OCI-LY7 (cell line): Measurements from ENCODE around the gene C19orf18. TPM values are rescaled to one million over a fixed set of nuclear protein-coding genes. Genes with fewer than 3 reads are reported as not detected.
"Not testable (repeated sequence)": the region's sequence is repeated elsewhere in the genome, so short reads cannot be mapped to it uniquely, and the experiment has no call there.

Experiments used
- BruUV-seq: library from RNA; stranded (reverse); fragments of 400-500 nt; replicated peaks from 2 replicates; lab custom pipeline; 2021; lab: Mats Ljungman, UMichigan
- CTCF ChIA-PET: fragments of 300-600 bp; sonication (Branson Sonifier 250); formaldehyde crosslinking; loops from one replicate; lab custom pipeline; 2022; ENCODE audit warnings: antibody characterized with exemption; ENCODE audit not compliant: unreplicated experiment; lab: Charles Lee
- POLR2A ChIA-PET: fragments of 300-600 bp; sonication (Branson Sonifier 250); formaldehyde crosslinking; loops from one replicate; lab custom pipeline; 2022; ENCODE audit warnings: antibody characterized with exemption; lab: Charles Lee
- DNase-seq: peaks from one replicate; pipeline ENCODE4 v3.0.0-alpha.2; 2015; ENCODE audit warnings: low spot score
- H2AFZ ChIP-seq: fragments of 200-600 bp; sonication (generic), shearing (Covaris generic); 2 replicates; pipeline ENCODE4 v1.6.1; 2014; ENCODE audit warnings: mild to moderate bottlenecking, antibody characterized with exemption, low read length, moderate library complexity
- H3K27ac ChIP-seq: fragments of 200-600 bp; sonication (generic); 2 replicates; pipeline ENCODE4 v1.5.1; 2014; ENCODE audit warnings: mixed run types, low read depth, mild to moderate bottlenecking, moderate library complexity, low read length, inconsistent platforms; ENCODE audit not compliant: poor library complexity, severe bottlenecking
- H3K36me3 ChIP-seq: fragments of 200-600 bp; sonication (generic); 2 replicates; pipeline ENCODE4 v1.6.1; 2014; ENCODE audit warnings: mild to moderate bottlenecking, antibody characterized with exemption, low read length, moderate library complexity, mixed read lengths; ENCODE audit not compliant: insufficient read depth
- H3K4me1 ChIP-seq: fragments of 200-600 bp; sonication (generic); 2 replicates; pipeline ENCODE4 v1.5.1; 2014; ENCODE audit warnings: mild to moderate bottlenecking, low read length; ENCODE audit not compliant: insufficient read depth, poor library complexity, severe bottlenecking
- H3K4me2 ChIP-seq: fragments of 200-600 bp; sonication (generic); 2 replicates; pipeline ENCODE4 v1.6.1; 2014; ENCODE audit warnings: mild to moderate bottlenecking, low read length
- H3K4me3 ChIP-seq: fragments of 200-600 bp; sonication (generic); 2 replicates; pipeline ENCODE4 v1.5.1; 2014; ENCODE audit warnings: mild to moderate bottlenecking, low read depth, low read length; ENCODE audit not compliant: poor library complexity, severe bottlenecking
- H3K79me2 ChIP-seq: fragments of 200-600 bp; sonication (generic); 2 replicates; pipeline ENCODE4 v1.6.1; 2016; ENCODE audit warnings: low read depth, mild to moderate bottlenecking, low read length, moderate library complexity, mixed read lengths; ENCODE audit not compliant: insufficient read depth
- H3K9me2 ChIP-seq: fragments of 200-600 bp; sonication (generic); 2 replicates; pipeline ENCODE4 v1.6.1; 2016; ENCODE audit warnings: mild to moderate bottlenecking, low read length, mixed read lengths; ENCODE audit not compliant: insufficient read depth
- H3K9me3 ChIP-seq: fragments of 200-600 bp; sonication (generic); 2 replicates; pipeline ENCODE4 v1.6.1; 2014; ENCODE audit warnings: mild to moderate bottlenecking, mixed run types, low read length, mixed read lengths
- H4K20me1 ChIP-seq: fragments of 200-600 bp; sonication (generic); 2 replicates; pipeline ENCODE4 v1.6.1; 2014; ENCODE audit warnings: mild to moderate bottlenecking, antibody characterized with exemption, low read length, moderate library complexity, mixed read lengths; ENCODE audit not compliant: insufficient read depth
- CTCF ChIP-seq: fragments of 200-600 bp; sonication (generic); conservative IDR thresholded peaks from 2 replicates; pipeline ENCODE4 v1.5.1; 2014; ENCODE audit warnings: mild to moderate bottlenecking, antibody characterized with exemption, low read length, moderate library complexity, mixed read lengths
- EZH2phosphoT487 ChIP-seq: fragments of 200-600 bp; sonication (generic); IDR thresholded peaks from 2 replicates; pipeline ENCODE4 v1.6.1; 2018; ENCODE audit warnings: low read depth, borderline replicate concordance, mild to moderate bottlenecking, mixed run types, antibody characterized with exemption, low read length, moderate library complexity, mixed read lengths
- intact Hi-C: fragments of 100-400 bp; cut with micrococcal nuclease; formaldehyde crosslinking; loops from one replicate; pipeline ENCODE4 v1.10.0; 2022; ENCODE audit not compliant: unreplicated experiment
- total RNA-seq, 2 experiments: library from RNA; depleted of rRNA in 1 of 2; stranded (reverse); fragments of >200 nt in 1 of 2; shearing (Covaris generic) in 1 of 2; gene quantifications; 2 replicates each; pipeline ENCODE4 v1.2.3, GENCODE V29; 2014 to 2022

Gene C19orf18
- total RNA-seq, 2 experiments from 2014 or later = not detected

DNA sequence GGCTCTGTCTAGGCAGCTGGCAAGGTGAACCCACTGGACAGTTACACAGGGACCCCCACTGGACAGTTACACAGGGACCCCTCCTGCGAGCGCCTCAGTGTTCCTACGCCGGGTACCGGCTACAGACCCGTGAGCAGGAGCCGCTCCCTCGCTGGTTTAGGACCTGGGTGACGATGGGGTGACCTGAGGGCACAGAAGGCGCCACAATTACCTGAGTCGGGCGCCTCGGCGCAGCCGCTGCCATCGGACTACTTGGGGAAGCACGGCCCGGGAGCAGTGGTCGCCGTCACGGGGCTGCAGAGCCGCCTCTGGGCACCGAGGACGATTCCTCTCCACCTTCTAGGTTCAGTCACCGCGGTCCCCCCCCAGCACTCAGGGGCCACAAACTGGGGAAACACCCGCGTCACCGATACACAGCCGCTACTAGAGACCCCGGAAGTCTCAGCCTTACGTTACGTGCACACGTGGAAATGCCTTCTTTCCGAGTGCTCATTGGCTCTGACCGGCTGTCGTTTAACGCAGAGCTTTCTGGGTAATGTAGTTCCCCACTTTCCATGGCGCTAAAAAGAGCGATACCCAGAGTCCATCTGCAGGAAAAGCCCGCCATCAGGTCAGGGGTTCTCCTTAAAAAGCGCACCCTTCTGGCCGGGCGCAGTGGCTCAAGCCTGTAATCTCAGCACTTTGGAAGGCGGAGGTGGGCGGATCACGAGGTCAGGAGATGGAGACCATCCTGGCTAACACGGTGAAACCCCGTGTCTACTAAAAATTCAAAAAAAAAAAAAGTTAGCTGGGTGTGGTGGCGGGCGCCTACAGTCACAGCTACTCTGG is 58.0 kb downstream of the C19orf18 start, which contains the start of gene ZNF417:
Gene ZNF417, minus strand, starts transcription at position 425 of the 828 bp plus-strand sequence. Its CDS starts 181 bp downstream, at position 244.
- peak; percentile 57 for TF ChIP-seq CTCF
- peak within 1 kb of the TSS; percentile 31; the same call in 1 of the 2 replicates for H2AFZ ChIP-seq
- intact Hi-C loops = not testable (repeated sequence)

GRCh38 chr19:57914531-57914930 is 59.8 kb downstream of the C19orf18 start:
- no peak for TF ChIP-seq EZH2phosphoT487
- TF ChIP-seq CTCF = no peak
- no peak overlapping the region for H2AFZ ChIP-seq
- H3K79me2 ChIP-seq = peaks cover 6% of the 10 kb centered on the region; the same call in 1 of the 2 replicates
- intact Hi-C loops = no loop called here
- no peaks in the 10 kb centered on the region for H4K20me1 ChIP-seq
- no peak for DNase-seq
- no peak overlapping the region for H3K27ac ChIP-seq
- BruUV-seq = no TSS peak
- H3K36me3 ChIP-seq = peaks cover 9% of the 10 kb centered on the region
- H3K9me3 ChIP-seq = 0 out of 2 replicates have a peak, but pooled peaks cover 9% of the 10 kb centered on the region
- ChIA-PET POLR2A (interaction anchor here (0.6 kb wide), 1 partner anchor 370 kb away, joined by 4 read pairs; no protein-coding TSS in a partner anchor), CTCF (no interaction called here)
- H3K4me3 ChIP-seq = no peak overlapping the region
- no peaks in the 10 kb centered on the region for H3K4me1 ChIP-seq
- peak overlapping the region; percentile 23; the same call in 1 of the 2 replicates for H3K4me2 ChIP-seq
- no peaks in the 10 kb centered on the region for H3K9me2 ChIP-seq

More for the DNA sequence above, 58.0 kb downstream of the C19orf18 start, which contains the start of gene ZNF417:
- H3K9me2 ChIP-seq, H3K9me3 ChIP-seq, H3K4me1 ChIP-seq, H3K27ac ChIP-seq, H3K79me2 ChIP-seq, CTCF ChIA-PET, H3K36me3 ChIP-seq, H4K20me1 ChIP-seq: not testable (repeated sequence)
- Histone ChIP-seq H3K4me2 (peak within 1 kb of the TSS; percentile 73), H3K4me3 (peak within 1 kb of the TSS; percentile 78)
- POLR2A ChIA-PET = interaction anchor here (1.1 kb wide), 1 partner anchor 30 kb away, joined by 3 read pairs; no protein-coding TSS in a partner anchor
- TSS peak; percentile 74 for BruUV-seq
- DNase-seq = peak; percentile 95

Other genes with a start within 250 kb of the C19orf18 start
- gene ZNF671, start 246.9 kb downstream of the C19orf18 start, total RNA-seq (2014; rRNA removed; shearing (Covaris generic)) = 9.2 and 10.8 TPM in 2 replicates
- gene ZNF671, start 246.9 kb downstream of the C19orf18 start, total RNA-seq (2022) = 9.8 and 11.4 TPM in 2 replicates
- 17.3 and 36.0 TPM in 2 replicates for gene ZNF776, start 227.7 kb downstream of the C19orf18 start, total RNA-seq (2014; rRNA removed; shearing (Covaris generic))
- gene ZNF776, start 227.7 kb downstream of the C19orf18 start, total RNA-seq (2022) = 19.6 and 20.6 TPM in 2 replicates
- 19.7 and 21.6 TPM in 2 replicates for gene ZNF586, start 204.9 kb downstream of the C19orf18 start, total RNA-seq (2014; rRNA removed; shearing (Covaris generic))
- gene ZNF586, start 204.9 kb downstream of the C19orf18 start, total RNA-seq (2022) = 23.8 and 25.2 TPM in 2 replicates
- gene ZNF552, start 159.6 kb downstream of the C19orf18 start, total RNA-seq (2014; rRNA removed; shearing (Covaris generic)) = 8.6 and 10.2 TPM in 2 replicates
- 11.4 and 12.5 TPM in 2 replicates for gene ZNF552, start 159.6 kb downstream of the C19orf18 start, total RNA-seq (2022)
- gene ZNF587B, start 144.2 kb downstream of the C19orf18 start, total RNA-seq (2014; rRNA removed; shearing (Covaris generic)) = 19.8 and 20.2 TPM in 2 replicates
- 24.6 and 25.8 TPM in 2 replicates for gene ZNF587B, start 144.2 kb downstream of the C19orf18 start, total RNA-seq (2022)
- 22.7 and 25.0 TPM in 2 replicates for gene ZNF587, start 124.7 kb downstream of the C19orf18 start, total RNA-seq (2014; rRNA removed; shearing (Covaris generic))
- 45.9 and 52.5 TPM in 2 replicates for gene ZNF587, start 124.7 kb downstream of the C19orf18 start, total RNA-seq (2022)
- gene ZNF814, start 85.5 kb downstream of the C19orf18 start, total RNA-seq (2014; rRNA removed; shearing (Covaris generic)) = 27.4 and 30.4 TPM in 2 replicates
- 42.6 and 50.1 TPM in 2 replicates for gene ZNF814, start 85.5 kb downstream of the C19orf18 start, total RNA-seq (2022)
- gene ZNF417, start 57.9 kb downstream of the C19orf18 start, total RNA-seq (2014; rRNA removed; shearing (Covaris generic)) = 21.4 and 28.6 TPM in 2 replicates
- gene ZNF417, start 57.9 kb downstream of the C19orf18 start, total RNA-seq (2022) = 20.6 and 24.0 TPM in 2 replicates
- 0.57 and 2.1 TPM in 2 replicates for gene ZNF418, start 39.1 kb downstream of the C19orf18 start, total RNA-seq (2014; rRNA removed; shearing (Covaris generic))
- gene ZNF418, start 39.1 kb downstream of the C19orf18 start, total RNA-seq (2022) = 1.5 and 1.7 TPM in 2 replicates
- 4.6 and 5.7 TPM in 2 replicates for gene ZNF256, start 26.8 kb downstream of the C19orf18 start, total RNA-seq (2014; rRNA removed; shearing (Covaris generic))
- 9.0 and 13.6 TPM in 2 replicates for gene ZNF256, start 26.8 kb downstream of the C19orf18 start, total RNA-seq (2022)
- 1.3 and 2.1 TPM in 2 replicates for gene ZNF606, start 28.3 kb upstream of the C19orf18 start, total RNA-seq (2014; rRNA removed; shearing (Covaris generic))
- gene ZNF606, start 28.3 kb upstream of the C19orf18 start, total RNA-seq (2022) = 3.2 and 4.3 TPM in 2 replicates
- not detected in 2 replicates for gene ZSCAN1, start 59.5 kb upstream of the C19orf18 start, total RNA-seq (2014; rRNA removed; shearing (Covaris generic))
- not detected in 2 replicates for gene ZSCAN1, start 59.5 kb upstream of the C19orf18 start, total RNA-seq (2022)
- not detected in 2 replicates for gene ZNF135, start 84.7 kb upstream of the C19orf18 start, total RNA-seq (2014; rRNA removed; shearing (Covaris generic))
- not detected in 2 replicates for gene ZNF135, start 84.7 kb upstream of the C19orf18 start, total RNA-seq (2022)
- not detected in 2 replicates for gene ZSCAN18, start 123.7 kb upstream of the C19orf18 start, total RNA-seq (2014; rRNA removed; shearing (Covaris generic))
- gene ZSCAN18, start 123.7 kb upstream of the C19orf18 start, total RNA-seq (2022) = not detected in 2 replicates
- gene ZNF329, start 176.3 kb upstream of the C19orf18 start, total RNA-seq (2014; rRNA removed; shearing (Covaris generic)) = 3.1 and 3.2 TPM in 2 replicates
- 3.1 and 3.4 TPM in 2 replicates for gene ZNF329, start 176.3 kb upstream of the C19orf18 start, total RNA-seq (2022)
- 36.4 and 68.3 TPM in 2 replicates for gene ZNF274, start 208.5 kb upstream of the C19orf18 start, total RNA-seq (2014; rRNA removed; shearing (Covaris generic))
- gene ZNF274, start 208.5 kb upstream of the C19orf18 start, total RNA-seq (2022) = 36.2 and 42.4 TPM in 2 replicates